ENCODE results near the gene MXRA7.

The MXRA7 gene

DNA sequence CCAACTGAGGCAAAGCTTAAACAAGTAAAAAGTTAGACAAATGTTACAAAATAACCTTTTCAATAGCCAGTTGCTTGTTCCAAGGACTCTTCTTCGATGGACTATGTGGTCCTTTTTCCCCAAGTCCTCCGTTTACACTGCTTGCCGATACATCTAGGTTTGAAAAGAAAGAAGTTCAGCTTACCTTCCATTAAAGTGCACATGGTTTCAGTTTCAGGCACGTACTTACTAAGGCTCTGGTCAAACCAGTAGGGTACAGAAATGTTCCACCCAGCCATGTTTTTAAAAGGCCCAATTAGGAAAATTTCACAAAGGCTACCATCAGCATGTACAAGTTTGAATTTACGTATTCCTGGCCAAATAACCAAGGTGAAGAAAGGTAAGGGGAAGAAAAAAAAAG, 24.2 kb upstream of the MXRA7 start (continued):
- TF ChIP-seq PRDM1 (tag by site-specific recombination; IDR thresholded peaks at IDR 0.05) = 0 out of 2 replicates have a peak, but pooled peaks have one; percentile 4

DNA sequence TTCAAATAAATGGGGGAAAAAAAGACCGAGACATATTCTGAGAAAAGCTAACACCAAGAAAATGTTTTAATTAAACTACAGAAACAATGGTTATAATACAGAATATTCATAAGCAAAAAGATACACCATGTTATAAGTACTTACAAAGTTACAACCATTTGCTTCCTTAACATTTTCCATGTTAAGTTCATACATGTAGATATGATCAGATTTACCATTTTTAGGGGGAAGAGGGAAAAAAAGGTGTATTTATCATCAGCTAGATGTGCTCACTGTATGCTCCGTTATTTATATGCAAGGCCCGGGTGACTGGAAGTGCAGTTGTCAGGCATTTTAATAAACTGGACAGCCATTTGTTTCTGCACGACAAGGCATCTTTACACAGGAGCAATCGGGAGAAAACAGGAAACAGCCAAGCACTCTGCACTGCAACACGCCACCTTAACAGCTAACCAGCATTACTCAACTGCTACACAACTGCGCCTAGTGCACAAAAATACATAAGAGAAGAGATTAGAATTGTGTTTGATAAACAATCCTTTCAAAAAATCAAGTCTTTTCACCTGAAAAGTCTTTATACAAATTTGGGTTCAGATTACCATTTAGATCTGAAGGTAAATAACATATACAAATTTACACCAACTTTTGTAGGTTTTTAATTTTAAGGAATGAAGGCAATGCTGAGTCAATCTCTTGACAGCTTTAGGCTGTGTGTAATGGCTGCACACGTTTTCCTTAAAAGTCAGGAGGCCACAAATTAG, 23.5 kb upstream of the MXRA7 start:
- H3K4me1 ChIP-seq (ENCODE audit: control insufficient read depth, insufficient read depth, low read length) = peaks cover 15% of the 10 kb centered on the region
- H3K27ac ChIP-seq (ENCODE audit: extremely low read depth, low read depth, low read length) = no peak overlapping the region
- POLR2A ChIA-PET = interaction anchor here (0.7 to 4.8 kb wide), 4 partner anchors 8 to 17 kb away, joined by 3 to 68 read pairs (median 6); partner anchors contain the start of genes JMJD6 and METTL23
- H3K4me3 ChIP-seq (ENCODE audit: low read depth, low read length) = peak overlapping the region; percentile 67
- CTCF ChIA-PET = interaction anchor here (0.8 to 2.8 kb wide), 3 partner anchors 8 to 52 kb away, joined by 3 to 13 read pairs (median 6); partner anchors contain the start of genes JMJD6 and METTL23
- H3K36me3 ChIP-seq (ENCODE audit: control insufficient read depth in 2 of 2, insufficient read depth in 1 of 2, low read length in 2 of 2) = peaks cover 40 to 66% of the 10 kb centered on the region in 2 experiments
- H3K9me3 ChIP-seq (ENCODE audit: control insufficient read depth, insufficient read depth, low read depth, low read length) = no peaks in the 10 kb centered on the region
- no peak for TF ChIP-seq ZNF211 (tag by site-specific recombination; IDR thresholded peaks at IDR 0.05; ENCODE audit: low read depth)
- TF ChIP-seq, protein P1, sequence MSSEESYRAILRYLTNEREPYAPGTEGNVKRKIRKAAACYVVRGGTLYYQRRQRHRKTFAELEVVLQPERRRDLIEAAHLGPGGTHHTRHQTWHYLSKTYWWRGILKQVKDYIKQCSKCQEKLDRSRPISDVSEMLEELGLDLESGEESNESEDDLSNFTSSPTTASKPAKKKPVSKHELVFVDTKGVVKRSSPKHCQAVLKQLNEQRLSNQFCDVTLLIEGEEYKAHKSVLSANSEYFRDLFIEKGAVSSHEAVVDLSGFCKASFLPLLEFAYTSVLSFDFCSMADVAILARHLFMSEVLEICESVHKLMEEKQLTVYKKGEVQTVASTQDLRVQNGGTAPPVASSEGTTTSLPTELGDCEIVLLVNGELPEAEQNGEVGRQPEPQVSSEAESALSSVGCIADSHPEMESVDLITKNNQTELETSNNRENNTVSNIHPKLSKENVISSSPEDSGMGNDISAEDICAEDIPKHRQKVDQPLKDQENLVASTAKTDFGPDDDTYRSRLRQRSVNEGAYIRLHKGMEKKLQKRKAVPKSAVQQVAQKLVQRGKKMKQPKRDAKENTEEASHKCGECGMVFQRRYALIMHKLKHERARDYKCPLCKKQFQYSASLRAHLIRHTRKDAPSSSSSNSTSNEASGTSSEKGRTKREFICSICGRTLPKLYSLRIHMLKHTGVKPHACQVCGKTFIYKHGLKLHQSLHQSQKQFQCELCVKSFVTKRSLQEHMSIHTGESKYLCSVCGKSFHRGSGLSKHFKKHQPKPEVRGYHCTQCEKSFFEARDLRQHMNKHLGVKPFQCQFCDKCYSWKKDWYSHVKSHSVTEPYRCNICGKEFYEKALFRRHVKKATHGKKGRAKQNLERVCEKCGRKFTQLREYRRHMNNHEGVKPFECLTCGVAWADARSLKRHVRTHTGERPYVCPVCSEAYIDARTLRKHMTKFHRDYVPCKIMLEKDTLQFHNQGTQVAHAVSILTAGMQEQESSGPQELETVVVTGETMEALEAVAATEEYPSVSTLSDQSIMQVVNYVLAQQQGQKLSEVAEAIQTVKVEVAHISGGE (tag by site-specific recombination; conservative IDR thresholded peaks at IDR 0.05; ENCODE audit: low read depth) = 0 out of 2 replicates have a peak, but pooled peaks have one; percentile 1
- TF ChIP-seq, protein P2, sequence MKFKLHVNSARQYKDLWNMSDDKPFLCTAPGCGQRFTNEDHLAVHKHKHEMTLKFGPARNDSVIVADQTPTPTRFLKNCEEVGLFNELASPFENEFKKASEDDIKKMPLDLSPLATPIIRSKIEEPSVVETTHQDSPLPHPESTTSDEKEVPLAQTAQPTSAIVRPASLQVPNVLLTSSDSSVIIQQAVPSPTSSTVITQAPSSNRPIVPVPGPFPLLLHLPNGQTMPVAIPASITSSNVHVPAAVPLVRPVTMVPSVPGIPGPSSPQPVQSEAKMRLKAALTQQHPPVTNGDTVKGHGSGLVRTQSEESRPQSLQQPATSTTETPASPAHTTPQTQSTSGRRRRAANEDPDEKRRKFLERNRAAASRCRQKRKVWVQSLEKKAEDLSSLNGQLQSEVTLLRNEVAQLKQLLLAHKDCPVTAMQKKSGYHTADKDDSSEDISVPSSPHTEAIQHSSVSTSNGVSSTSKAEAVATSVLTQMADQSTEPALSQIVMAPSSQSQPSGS (tag by site-specific recombination; IDR thresholded peaks at IDR 0.05; ENCODE audit: low read depth) = no peak
- TF ChIP-seq ZNF521 (tag by site-specific recombination; IDR thresholded peaks at IDR 0.05) = no peak
- no peak for TF ChIP-seq ZNF174 (tag by site-specific recombination; IDR thresholded peaks at IDR 0.05)
- no peak for TF ChIP-seq ZNF433 (tag by site-specific recombination; IDR thresholded peaks at IDR 0.05; ENCODE audit: low read depth)
- TF ChIP-seq ZNF138 (tag by site-specific recombination; IDR thresholded peaks at IDR 0.05; ENCODE audit: borderline replicate concordance) = no peak
- no peak for TF ChIP-seq ZNF624 (tag by site-specific recombination; IDR thresholded peaks at IDR 0.05)
- TF ChIP-seq, protein P3, sequence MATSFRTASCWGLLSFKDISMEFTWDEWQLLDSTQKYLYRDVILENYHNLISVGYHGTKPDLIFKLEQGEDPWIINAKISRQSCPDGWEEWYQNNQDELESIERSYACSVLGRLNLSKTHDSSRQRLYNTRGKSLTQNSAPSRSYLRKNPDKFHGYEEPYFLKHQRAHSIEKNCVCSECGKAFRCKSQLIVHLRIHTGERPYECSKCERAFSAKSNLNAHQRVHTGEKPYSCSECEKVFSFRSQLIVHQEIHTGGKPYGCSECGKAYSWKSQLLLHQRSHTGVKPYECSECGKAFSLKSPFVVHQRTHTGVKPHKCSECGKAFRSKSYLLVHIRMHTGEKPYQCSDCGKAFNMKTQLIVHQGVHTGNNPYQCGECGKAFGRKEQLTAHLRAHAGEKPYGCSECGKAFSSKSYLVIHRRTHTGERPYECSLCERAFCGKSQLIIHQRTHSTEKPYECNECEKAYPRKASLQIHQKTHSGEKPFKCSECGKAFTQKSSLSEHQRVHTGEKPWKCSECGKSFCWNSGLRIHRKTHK (tag by site-specific recombination; IDR thresholded peaks at IDR 0.05) = no peak
- TF ChIP-seq ZNF600 (tag by site-specific recombination; IDR thresholded peaks at IDR 0.05) = peak; percentile 52; the same call in 1 of the 2 replicates
- TF ChIP-seq TCF7L2 (IDR thresholded peaks at IDR 0.05; ENCODE audit: borderline replicate concordance, low read depth, low read length) = no peak
- TF ChIP-seq ZFP3 (tag by site-specific recombination; IDR thresholded peaks at IDR 0.05; ENCODE audit: low read depth) = no peak
- TF ChIP-seq, protein P4, sequence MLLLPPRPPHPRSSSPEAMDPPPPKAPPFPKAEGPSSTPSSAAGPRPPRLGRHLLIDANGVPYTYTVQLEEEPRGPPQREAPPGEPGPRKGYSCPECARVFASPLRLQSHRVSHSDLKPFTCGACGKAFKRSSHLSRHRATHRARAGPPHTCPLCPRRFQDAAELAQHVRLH (tag by site-specific recombination; IDR thresholded peaks at IDR 0.05) = no peak
- TF ChIP-seq ZBTB1 (tag by site-specific recombination; IDR thresholded peaks at IDR 0.05) = no peak
- no peak for TF ChIP-seq SP2 (tag by site-specific recombination; IDR thresholded peaks at IDR 0.05)
- TF ChIP-seq, protein P5, sequence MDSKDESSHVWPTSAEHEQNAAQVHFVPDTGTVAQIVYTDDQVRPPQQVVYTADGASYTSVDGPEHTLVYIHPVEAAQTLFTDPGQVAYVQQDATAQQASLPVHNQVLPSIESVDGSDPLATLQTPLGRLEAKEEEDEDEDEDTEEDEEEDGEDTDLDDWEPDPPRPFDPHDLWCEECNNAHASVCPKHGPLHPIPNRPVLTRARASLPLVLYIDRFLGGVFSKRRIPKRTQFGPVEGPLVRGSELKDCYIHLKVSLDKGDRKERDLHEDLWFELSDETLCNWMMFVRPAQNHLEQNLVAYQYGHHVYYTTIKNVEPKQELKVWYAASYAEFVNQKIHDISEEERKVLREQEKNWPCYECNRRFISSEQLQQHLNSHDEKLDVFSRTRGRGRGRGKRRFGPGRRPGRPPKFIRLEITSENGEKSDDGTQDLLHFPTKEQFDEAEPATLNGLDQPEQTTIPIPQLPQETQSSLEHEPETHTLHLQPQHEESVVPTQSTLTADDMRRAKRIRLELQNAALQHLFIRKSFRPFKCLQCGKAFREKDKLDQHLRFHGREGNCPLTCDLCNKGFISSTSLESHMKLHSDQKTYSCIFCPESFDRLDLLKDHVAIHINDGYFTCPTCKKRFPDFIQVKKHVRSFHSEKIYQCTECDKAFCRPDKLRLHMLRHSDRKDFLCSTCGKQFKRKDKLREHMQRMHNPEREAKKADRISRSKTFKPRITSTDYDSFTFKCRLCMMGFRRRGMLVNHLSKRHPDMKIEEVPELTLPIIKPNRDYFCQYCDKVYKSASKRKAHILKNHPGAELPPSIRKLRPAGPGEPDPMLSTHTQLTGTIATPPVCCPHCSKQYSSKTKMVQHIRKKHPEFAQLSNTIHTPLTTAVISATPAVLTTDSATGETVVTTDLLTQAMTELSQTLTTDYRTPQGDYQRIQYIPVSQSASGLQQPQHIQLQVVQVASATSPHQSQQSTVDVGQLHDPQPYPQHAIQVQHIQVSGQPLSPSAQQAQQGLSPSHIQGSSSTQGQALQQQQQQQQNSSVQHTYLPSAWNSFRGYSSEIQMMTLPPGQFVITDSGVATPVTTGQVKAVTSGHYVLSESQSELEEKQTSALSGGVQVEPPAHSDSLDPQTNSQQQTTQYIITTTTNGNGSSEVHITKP (tag by site-specific recombination; IDR thresholded peaks at IDR 0.05) = no peak
- TF ChIP-seq, protein P6, sequence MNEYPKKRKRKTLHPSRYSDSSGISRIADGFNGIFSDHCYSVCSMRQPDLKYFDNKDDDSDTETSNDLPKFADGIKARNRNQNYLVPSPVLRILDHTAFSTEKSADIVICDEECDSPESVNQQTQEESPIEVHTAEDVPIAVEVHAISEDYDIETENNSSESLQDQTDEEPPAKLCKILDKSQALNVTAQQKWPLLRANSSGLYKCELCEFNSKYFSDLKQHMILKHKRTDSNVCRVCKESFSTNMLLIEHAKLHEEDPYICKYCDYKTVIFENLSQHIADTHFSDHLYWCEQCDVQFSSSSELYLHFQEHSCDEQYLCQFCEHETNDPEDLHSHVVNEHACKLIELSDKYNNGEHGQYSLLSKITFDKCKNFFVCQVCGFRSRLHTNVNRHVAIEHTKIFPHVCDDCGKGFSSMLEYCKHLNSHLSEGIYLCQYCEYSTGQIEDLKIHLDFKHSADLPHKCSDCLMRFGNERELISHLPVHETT (tag by site-specific recombination; IDR thresholded peaks at IDR 0.05) = no peak
- TF ChIP-seq GFI1B (tag by site-specific recombination; IDR thresholded peaks at IDR 0.05) = no peak
- no peak for TF ChIP-seq ZNF16 (tag by site-specific recombination; IDR thresholded peaks at IDR 0.05; ENCODE audit: low read depth)

Data from HEK293 (cell line).